NCI-H748 treated with DMSO at 0.1 percent for 48 hours (cell line): ENCODE measurements around the gene KLHL12.

ENCODE experiments used
- DNase-seq: peaks from one replicate; lab custom pipeline; 2025; lab: John Stamatoyannopoulos, UW

KLHL12 gene

DNA sequence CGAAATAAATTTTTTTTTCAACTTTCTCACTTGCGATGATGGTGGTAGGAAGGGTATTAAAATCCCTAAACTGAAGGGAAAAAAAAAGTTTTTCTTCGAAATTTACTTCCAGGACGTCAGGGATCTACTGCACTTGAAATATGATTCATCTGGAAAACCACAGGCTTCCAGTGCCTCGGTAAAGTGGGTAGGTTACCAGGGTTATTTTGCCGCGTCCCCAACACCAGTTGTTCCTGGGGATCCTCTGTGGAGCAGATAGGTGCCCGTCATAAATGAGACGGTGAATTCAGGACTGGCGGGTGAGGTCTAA, 38.9 kb downstream of the KLHL12 start:
- DNase-seq = peak; percentile 25

- DNase-seq = no peak
Measured at GRCh38 chr1:202880961-202881460, 46.0 kb downstream of the KLHL12 start.

DNA sequence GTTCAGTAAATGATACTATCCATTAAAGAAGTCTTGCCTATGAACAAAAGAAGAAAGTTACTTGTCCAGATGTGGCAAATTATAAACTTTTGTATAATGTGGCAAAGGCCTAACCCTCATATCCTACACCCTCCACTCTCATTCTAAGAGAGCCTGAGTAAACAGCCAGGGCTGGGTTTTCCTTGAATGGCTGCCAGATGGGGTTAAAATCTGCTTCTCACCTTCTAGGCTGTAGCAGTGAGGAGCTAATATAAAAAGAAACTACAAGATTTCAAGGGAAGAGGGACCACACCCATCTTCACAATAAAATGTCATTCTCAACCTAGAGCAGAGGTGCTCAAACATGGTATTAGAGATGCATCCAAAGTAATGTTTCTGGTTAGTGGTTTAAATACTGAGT, 47.0 kb downstream of the KLHL12 start:
- no peak for DNase-seq

DNA sequence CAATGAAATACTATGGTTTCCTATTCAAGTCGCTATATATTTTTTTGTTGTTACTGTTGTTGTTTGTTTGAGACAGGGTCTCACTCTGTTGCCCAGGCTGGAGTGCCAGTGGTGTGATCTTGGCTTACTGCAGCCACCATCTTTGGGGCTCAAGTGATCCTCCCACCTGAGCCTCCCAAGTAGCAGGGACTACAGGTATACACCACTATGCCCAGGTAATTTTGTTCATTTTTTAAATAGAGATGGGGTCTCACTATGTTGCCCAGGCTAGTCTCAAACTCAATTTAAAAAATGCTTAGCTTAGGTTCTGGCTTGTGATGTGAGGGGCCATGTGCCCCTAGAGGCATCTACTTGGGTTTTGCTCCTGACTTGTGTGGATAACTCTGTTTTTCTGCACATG, 47.9 kb downstream of the KLHL12 start:
- no peak for DNase-seq

GRCh38 chr1:202873026-202873425, 54.0 kb downstream of the KLHL12 start:
- no peak for DNase-seq

DNA sequence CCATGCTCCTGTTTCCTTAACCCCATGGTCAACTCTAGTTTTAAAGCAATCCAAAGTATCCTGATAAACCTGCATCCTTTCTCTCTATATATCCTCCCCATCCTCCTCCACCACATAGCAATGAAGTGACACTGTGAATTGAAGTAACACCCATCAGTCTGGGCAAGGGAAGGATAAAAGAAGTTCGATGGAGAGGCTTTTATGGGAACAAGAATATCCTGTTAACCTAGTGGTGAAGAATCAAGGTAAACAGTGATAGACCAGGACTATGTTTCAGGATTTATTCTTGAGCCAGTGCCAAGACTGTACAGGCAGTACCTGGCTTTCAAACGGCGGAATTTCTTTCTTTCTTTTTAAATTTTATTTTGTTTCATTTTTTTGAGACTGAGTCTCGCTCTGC, 55.7 kb downstream of the KLHL12 start:
- DNase-seq = no peak

- DNase-seq = no peak
Measured at GRCh38 chr1:202862679-202863560, 64.1 kb downstream of the KLHL12 start.

- peak; percentile 80 for DNase-seq
Measured at GRCh38 chr1:202861420-202862132, 65.5 kb downstream of the KLHL12 start.

- DNase-seq = peak; percentile 27
Measured at GRCh38 chr1:202860744-202861419, 66.2 kb downstream of the KLHL12 start.

DNA sequence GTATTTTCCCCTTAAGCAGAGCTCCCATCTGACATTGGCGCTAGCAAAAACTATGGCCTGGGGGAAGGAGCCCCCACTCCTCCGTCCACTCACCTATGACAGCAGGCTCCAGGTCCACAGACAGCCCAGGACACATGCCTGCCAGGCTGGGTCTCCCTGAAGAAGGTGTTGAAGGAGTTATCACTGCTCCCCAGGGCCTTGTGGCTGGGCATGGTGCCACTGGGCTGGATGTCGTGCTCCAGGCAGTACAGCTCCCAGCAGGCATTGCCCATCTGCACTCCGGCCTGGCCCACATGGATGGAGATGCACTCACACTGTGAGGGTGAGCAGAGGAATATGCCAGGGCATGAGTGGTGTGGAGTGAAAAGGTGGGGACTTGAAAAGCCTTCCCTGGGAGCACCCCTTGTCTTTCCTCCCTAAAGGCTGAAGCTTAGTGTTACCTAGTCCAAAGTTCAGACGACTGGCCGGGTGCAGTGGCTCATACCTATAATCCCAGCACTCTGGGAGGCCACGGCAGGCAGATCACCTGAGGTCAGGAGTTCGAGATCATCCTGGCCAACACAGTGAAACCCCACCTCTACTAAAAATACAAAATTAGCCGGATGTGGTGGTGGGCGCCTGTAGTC, 68.1 kb downstream of the KLHL12 start:
- DNase-seq = no peak

GRCh38 chr1:202858331-202858730, 68.7 kb downstream of the KLHL12 start:
- DNase-seq = no peak

- no peak for DNase-seq
Measured at GRCh38 chr1:202857136-202857610, 69.9 kb downstream of the KLHL12 start.

- DNase-seq = no peak
Measured at GRCh38 chr1:202856014-202856413, 71.0 kb downstream of the KLHL12 start.

DNA sequence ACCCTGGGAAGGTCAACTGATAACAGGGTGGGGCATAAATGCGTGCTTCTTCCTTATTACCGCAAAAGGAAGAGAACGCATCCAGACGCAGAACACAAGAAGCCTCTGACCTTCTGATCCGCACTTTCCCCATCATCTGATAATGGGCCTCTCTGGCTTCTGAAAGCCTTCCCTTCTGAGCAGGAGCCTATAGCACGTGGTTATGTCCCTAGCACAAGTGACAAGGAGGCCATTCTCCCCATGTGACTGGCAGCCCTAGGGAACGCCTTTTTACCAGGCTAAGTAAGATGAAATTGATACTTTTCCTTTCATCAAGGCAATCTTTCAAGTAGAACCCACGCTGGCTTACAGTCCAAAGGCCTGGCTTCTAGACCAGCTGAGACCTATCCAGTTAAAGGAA, 72.2 kb downstream of the KLHL12 start:
- no peak for DNase-seq

DNA sequence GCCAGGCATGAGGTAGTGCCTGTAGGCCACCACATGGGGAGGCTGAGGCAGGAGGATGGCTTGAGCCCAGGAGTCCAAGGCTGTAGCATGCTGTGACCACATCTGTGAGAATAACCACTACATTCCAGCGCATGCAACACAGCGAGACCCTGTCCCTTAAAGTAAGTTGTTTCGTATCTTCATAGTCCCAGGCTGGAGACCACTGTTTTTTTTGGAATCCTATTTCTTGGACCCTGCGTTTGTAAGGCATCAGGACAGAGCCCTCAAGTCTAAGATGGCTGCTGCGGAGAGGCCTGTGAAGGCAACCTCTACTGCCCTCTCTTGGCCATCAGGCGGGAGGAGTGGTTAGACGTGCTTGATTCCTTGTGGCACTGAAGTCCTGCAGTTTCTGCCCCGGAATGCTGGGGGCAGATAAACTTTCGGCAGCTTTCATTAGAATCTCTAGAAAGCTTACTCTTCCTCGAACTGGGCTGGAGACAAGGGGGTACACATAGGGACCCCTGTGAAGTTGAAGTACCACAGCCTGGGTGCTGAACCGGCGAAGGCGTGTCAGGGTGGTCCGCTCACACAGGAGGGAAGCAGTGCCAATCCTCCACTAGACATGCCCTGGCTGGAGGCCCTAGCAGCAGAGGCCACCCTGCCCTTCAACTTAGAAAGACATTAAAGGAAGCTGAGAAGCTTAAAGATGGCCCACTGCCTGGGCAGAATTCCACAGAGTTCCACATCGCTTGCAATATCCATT, 74.7 kb downstream of the KLHL12 start:
- no peak for DNase-seq

DNA sequence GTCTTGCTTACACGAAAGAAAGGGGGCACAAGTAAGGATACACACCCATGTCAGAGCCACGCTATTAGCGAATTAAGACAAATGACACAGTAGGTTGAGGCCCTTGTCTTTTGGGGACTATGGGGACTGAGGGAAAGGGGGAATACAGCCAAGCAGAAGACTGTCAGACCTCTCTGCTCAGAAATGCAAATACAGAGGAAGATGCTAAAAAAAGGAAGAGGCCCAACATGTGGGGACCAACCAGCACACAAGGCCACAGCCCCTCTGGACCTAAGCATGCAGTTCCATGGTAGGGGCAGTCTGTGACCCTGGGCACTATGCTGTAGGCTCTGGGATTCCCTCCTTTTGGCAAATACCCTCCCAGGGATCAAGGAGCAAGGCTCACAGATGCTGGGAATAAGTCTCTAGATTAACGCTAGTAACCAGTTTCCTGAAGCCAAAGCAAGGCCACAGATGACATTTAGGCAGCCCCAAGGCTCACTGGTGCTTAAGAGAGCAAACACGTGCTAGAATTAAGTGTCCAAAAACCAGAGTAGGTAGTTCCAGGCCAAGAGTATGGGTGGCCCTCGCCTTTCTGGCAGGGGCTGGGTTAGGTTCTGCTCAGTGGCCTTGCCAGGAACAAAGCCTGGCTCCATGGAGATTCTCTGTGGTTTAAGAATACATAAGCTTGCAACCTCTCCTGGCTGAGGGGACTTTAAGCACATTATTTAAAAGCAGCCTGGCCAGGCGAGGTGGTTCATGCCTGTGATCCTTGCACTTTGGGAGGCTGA, 76.3 kb downstream of the KLHL12 start:
- no peak for DNase-seq

- DNase-seq = no peak
Measured at GRCh38 chr1:202848191-202848542, 78.9 kb downstream of the KLHL12 start.

- no peak for DNase-seq
Measured at GRCh38 chr1:202844935-202845334, 82.1 kb downstream of the KLHL12 start.

DNA sequence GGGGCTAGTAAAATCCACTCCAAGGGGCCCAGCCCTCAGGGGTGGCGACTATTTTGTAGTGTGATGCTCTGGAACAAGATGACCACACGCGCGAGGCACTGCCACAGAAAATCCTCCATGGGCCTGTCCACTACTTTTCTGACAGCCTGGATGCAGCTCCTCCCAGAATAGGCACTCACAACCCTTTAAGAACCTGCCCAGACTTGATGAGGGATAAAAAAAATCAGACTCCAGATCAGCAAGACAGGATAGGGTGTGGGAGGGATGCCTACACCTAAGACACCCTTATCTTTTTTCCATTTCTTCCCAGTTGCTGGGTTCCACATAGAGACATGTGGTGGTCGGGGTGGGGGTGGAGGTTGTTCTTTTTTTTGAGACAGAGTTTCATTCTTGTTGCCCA, 82.8 kb downstream of the KLHL12 start:
- DNase-seq = no peak

DNA sequence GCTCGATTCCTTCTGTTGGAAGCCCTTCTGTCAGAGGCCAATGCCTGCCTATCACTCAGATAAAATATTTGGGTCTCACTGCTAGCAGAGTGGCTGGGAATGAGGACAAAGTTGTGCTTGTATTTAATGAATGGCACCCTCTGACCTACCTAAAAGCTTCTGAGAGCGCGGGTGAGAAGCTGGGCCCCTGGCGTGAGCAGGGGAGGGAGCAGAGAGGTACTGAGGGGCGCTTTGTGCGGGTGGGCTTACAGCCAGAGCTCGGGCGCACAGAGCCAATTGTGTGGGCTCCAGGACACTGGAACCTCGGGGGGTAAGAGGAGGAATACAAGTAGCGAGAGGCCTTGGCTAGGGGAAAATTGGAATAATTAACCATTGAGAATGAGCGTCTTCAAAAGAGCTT, 84.0 kb downstream of the KLHL12 start:
- DNase-seq = no peak
